HEK293 (cell line): ENCODE data around the gene GMDS.

Experiments
- CTCF ChIA-PET: fragments of 350-600 bp; formaldehyde crosslinking; extraction: SDS; loops from one replicate; lab custom pipeline; 2021; ENCODE audit warnings: antibody characterized with exemption; lab: Yijun Ruan, JAX
- POLR2A ChIA-PET: fragments of 300-600 bp; formaldehyde crosslinking; extraction: SDS; loops from one replicate; lab custom pipeline; 2020; ENCODE audit warnings: antibody characterized with exemption, inconsistent platforms; lab: Yijun Ruan, JAX
- H3K27ac ChIP-seq: fragments of 200-500 bp; sonication (Bioruptor generic); 2 replicates; pipeline ENCODE4 v1.5.1; 2014; ENCODE audit warnings: low read depth, low read length, control low read depth, inconsistent platforms; ENCODE audit errors: extremely low read depth
- H3K36me3 ChIP-seq, 2 experiments: fragments of 200-500 bp in 1 of 2; sonication (Bioruptor generic) in 1 of 2; 1 replicate in 1 of 2; 2 replicates in 1 of 2; pipeline ENCODE4 v1.5.1; 2014 to 2017; ENCODE audit warnings: inconsistent platforms in 2 of 2, low read length in 2 of 2; ENCODE audit not compliant: control insufficient read depth in 2 of 2, insufficient read depth in 1 of 2
- H3K4me1 ChIP-seq: fragments of 200-500 bp; sonication (Bioruptor generic); 2 replicates; pipeline ENCODE4 v1.5.1; 2014; ENCODE audit warnings: mild to moderate bottlenecking, low read length, inconsistent platforms; ENCODE audit not compliant: control insufficient read depth, insufficient read depth
- H3K4me3 ChIP-seq: 2 replicates; pipeline ENCODE4 v1.5.1; 2011; ENCODE audit warnings: low read depth, mild to moderate bottlenecking, control low read depth, low read length, moderate library complexity
- H3K9me3 ChIP-seq: fragments of 200-500 bp; sonication (Bioruptor generic); 2 replicates; pipeline ENCODE4 v1.5.1; 2014; ENCODE audit warnings: low read depth, low read length, inconsistent platforms; ENCODE audit not compliant: control insufficient read depth, insufficient read depth
- EGR2 ChIP-seq: fragments of 450-650 bp; formaldehyde crosslinking; IDR thresholded peaks from 2 replicates; pipeline ENCODE4 v1.5.1; 2016; ENCODE audit warnings: low read depth, missing biosample characterization, missing genetic modification characterization
- KLF7 ChIP-seq: fragments of 450-650 bp; formaldehyde crosslinking; IDR thresholded peaks from 2 replicates; pipeline ENCODE4 v1.5.1; 2016; ENCODE audit warnings: missing biosample characterization, missing genetic modification characterization, borderline replicate concordance
- OVOL3 ChIP-seq: fragments of 450-650 bp; formaldehyde crosslinking; IDR thresholded peaks from 2 replicates; pipeline ENCODE4 v1.5.1; 2016; ENCODE audit warnings: missing biosample characterization, missing genetic modification characterization
- PRDM2 ChIP-seq: fragments of 450-650 bp; formaldehyde crosslinking; IDR thresholded peaks from 2 replicates; pipeline ENCODE4 v1.5.1; 2016; ENCODE audit warnings: missing biosample characterization, missing genetic modification characterization, borderline replicate concordance
- RBAK ChIP-seq: fragments of 450-650 bp; formaldehyde crosslinking; IDR thresholded peaks from 2 replicates; pipeline ENCODE4 v1.5.1; 2016; ENCODE audit warnings: missing biosample characterization, missing genetic modification characterization
- SP3 ChIP-seq: fragments of 450-650 bp; formaldehyde crosslinking; IDR thresholded peaks from 2 replicates; pipeline ENCODE4 v1.5.1; 2016; ENCODE audit warnings: missing biosample characterization, missing genetic modification characterization
- ZBTB48 ChIP-seq: fragments of 450-650 bp; formaldehyde crosslinking; IDR thresholded peaks from 2 replicates; pipeline ENCODE4 v1.5.1; 2016; ENCODE audit warnings: missing biosample characterization, missing genetic modification characterization
- ZNF114 ChIP-seq: fragments of 450-650 bp; formaldehyde crosslinking; IDR thresholded peaks from 2 replicates; pipeline ENCODE4 v1.5.0; 2017; ENCODE audit warnings: missing biosample characterization, missing genetic modification characterization
- ZNF157 ChIP-seq: fragments of 450-650 bp; formaldehyde crosslinking; IDR thresholded peaks from 2 replicates; pipeline ENCODE4 v1.5.1; 2016; ENCODE audit warnings: missing biosample characterization, missing genetic modification characterization
- ZNF19 ChIP-seq: fragments of 450-650 bp; formaldehyde crosslinking; IDR thresholded peaks from 2 replicates; pipeline ENCODE4; 2016; ENCODE audit warnings: missing biosample characterization, missing genetic modification characterization, low read depth
- ZNF248 ChIP-seq: fragments of 450-650 bp; formaldehyde crosslinking; IDR thresholded peaks from 2 replicates; pipeline ENCODE4 v1.5.1; 2017; ENCODE audit warnings: missing biosample characterization, missing genetic modification characterization
- ZNF274 ChIP-seq, 2 experiments: fragments of 200-500 bp in 1 of 2; fragments of 450-650 bp in 1 of 2; sonication (Bioruptor generic) in 1 of 2; formaldehyde crosslinking in 1 of 2; IDR thresholded peaks; 2 replicates each; pipeline versions ENCODE4 v1.5.1 to v1.6.1; 2014 to 2016; ENCODE audit warnings: borderline replicate concordance in 1 of 2, inconsistent platforms in 1 of 2, low read length in 1 of 2, missing biosample characterization in 1 of 2, missing genetic modification characterization in 1 of 2
- ZNF311 ChIP-seq: fragments of 450-650 bp; formaldehyde crosslinking; IDR thresholded peaks from 2 replicates; pipeline ENCODE4 v1.5.1; 2017; ENCODE audit warnings: missing biosample characterization, missing genetic modification characterization, borderline replicate concordance
- ZNF362 ChIP-seq: fragments of 450-650 bp; formaldehyde crosslinking; IDR thresholded peaks from 2 replicates; pipeline ENCODE4 v1.5.1; 2016; ENCODE audit warnings: missing biosample characterization, missing genetic modification characterization
- ZNF398 ChIP-seq: fragments of 450-650 bp; formaldehyde crosslinking; IDR thresholded peaks from 2 replicates; pipeline ENCODE4 v1.5.1; 2017; ENCODE audit warnings: missing biosample characterization, missing genetic modification characterization
- ZNF426 ChIP-seq: fragments of 450-650 bp; formaldehyde crosslinking; IDR thresholded peaks from 2 replicates; pipeline ENCODE4 v1.5.1; 2017; ENCODE audit warnings: missing biosample characterization, missing genetic modification characterization, mild to moderate bottlenecking, inconsistent platforms, moderate library complexity
- ZNF473 ChIP-seq: fragments of 450-650 bp; formaldehyde crosslinking; IDR thresholded peaks from 2 replicates; pipeline ENCODE4 v1.5.1; 2017; ENCODE audit warnings: missing biosample characterization, missing genetic modification characterization
- ZNF580 ChIP-seq: fragments of 450-650 bp; formaldehyde crosslinking; IDR thresholded peaks from 2 replicates; pipeline ENCODE4 v1.5.1; 2016; ENCODE audit warnings: missing biosample characterization, missing genetic modification characterization
- ZNF670 ChIP-seq: fragments of 450-650 bp; formaldehyde crosslinking; IDR thresholded peaks from 2 replicates; pipeline ENCODE4 v1.5.1; 2016; ENCODE audit warnings: missing biosample characterization, missing genetic modification characterization, low read depth
- ZNF704 ChIP-seq: fragments of 450-650 bp; formaldehyde crosslinking; IDR thresholded peaks from 2 replicates; pipeline ENCODE4 v1.5.1; 2016; ENCODE audit warnings: missing biosample characterization, missing genetic modification characterization
- ZNF785 ChIP-seq: fragments of 450-650 bp; formaldehyde crosslinking; IDR thresholded peaks from 2 replicates; pipeline ENCODE4 v1.5.1; 2016; ENCODE audit warnings: missing biosample characterization, missing genetic modification characterization
- ZSCAN16 ChIP-seq: fragments of 450-650 bp; formaldehyde crosslinking; IDR thresholded peaks from 2 replicates; pipeline ENCODE4 v1.5.1; 2016; ENCODE audit warnings: missing biosample characterization, missing genetic modification characterization
- ZSCAN4 ChIP-seq: fragments of 450-650 bp; formaldehyde crosslinking; IDR thresholded peaks from 2 replicates; pipeline ENCODE4 v1.5.1; 2017; ENCODE audit warnings: missing biosample characterization, missing genetic modification characterization

The GMDS gene

GRCh38 chr6:1737463-1738311, 507.7 kb downstream of the GMDS start:
- Histone ChIP-seq H3K4me1 (no peaks in the 10 kb centered on the region), H3K36me3 (no peaks in the 10 kb centered on the region), H3K4me3 (no peak overlapping the region), H3K9me3 (no peaks in the 10 kb centered on the region), H3K27ac (no peak overlapping the region)
- CTCF ChIA-PET, result no interaction called here
- POLR2A ChIA-PET, result no interaction called here
- TF ChIP-seq ZNF362 (no peak), ZNF248 (tag by site-specific recombination) (no peak), ZNF473 (tag by site-specific recombination) (peak; percentile 13; the same call in 1 of the 2 replicates), ZSCAN16 (peak; percentile 31; the same call in 1 of the 2 replicates), ZNF580 (tag by site-specific recombination) (peak; percentile 9; the same call in 1 of the 2 replicates), ZNF157 (tag by site-specific recombination) (0 out of 2 replicates have a peak, but pooled peaks have one; percentile 13), ZBTB48 (tag by site-specific recombination) (0 out of 2 replicates have a peak, but pooled peaks have one; percentile 11), ZNF311 (peak; percentile 53; the same call in 1 of the 2 replicates), RBAK (0 out of 2 replicates have a peak, but pooled peaks have one; percentile 10), ZNF19 (no peak), OVOL3 (no peak; the same call in 1 of the 2 replicates), ZNF785 (tag by site-specific recombination) (peak; percentile 40; the same call in 1 of the 2 replicates), ZNF704 (0 out of 2 replicates have a peak, but pooled peaks have one; percentile 54), ZNF670 (tag by site-specific recombination) (peak; percentile 92), ZNF426 (no peak), PRDM2 (no peak), KLF7 (tag by site-specific recombination) (no peak), ZSCAN4 (tag by site-specific recombination) (peak; percentile 99), ZNF398 (tag by site-specific recombination) (peak; percentile 9; the same call in 1 of the 2 replicates), EGR2 (tag by site-specific recombination) (no peak), SP3 (tag by site-specific recombination) (no peak), ZNF274 (IDR thresholded peaks at IDR 0.05; ENCODE audit: low read length) (no peak), ZNF274 (tag by site-specific recombination; IDR thresholded peaks at IDR 0.05; ENCODE audit: borderline replicate concordance) (peak; percentile 48; the same call in 1 of the 2 replicates), ZNF114 (tag by site-specific recombination) (peak; percentile 40; the same call in 1 of the 2 replicates)
